C4-2B (cell line): ENCODE data around the gene FLG2.

Experiments used
- ZFX ChIP-seq: fragments of 450-650 bp; IDR thresholded peaks from 2 replicates; pipeline ENCODE4 v1.6.1; 2017
- TF ChIP-seq, protein P1 (sequence below): fragments of 450-650 bp; conservative IDR thresholded peaks from 2 replicates; pipeline ENCODE4 v1.5.1; 2017; ENCODE audit warnings: mild to moderate bottlenecking

GRCh38 chr1:152356736-152357135, 3.1 kb downstream of the FLG2 start:
- TF ChIP-seq, protein P1, sequence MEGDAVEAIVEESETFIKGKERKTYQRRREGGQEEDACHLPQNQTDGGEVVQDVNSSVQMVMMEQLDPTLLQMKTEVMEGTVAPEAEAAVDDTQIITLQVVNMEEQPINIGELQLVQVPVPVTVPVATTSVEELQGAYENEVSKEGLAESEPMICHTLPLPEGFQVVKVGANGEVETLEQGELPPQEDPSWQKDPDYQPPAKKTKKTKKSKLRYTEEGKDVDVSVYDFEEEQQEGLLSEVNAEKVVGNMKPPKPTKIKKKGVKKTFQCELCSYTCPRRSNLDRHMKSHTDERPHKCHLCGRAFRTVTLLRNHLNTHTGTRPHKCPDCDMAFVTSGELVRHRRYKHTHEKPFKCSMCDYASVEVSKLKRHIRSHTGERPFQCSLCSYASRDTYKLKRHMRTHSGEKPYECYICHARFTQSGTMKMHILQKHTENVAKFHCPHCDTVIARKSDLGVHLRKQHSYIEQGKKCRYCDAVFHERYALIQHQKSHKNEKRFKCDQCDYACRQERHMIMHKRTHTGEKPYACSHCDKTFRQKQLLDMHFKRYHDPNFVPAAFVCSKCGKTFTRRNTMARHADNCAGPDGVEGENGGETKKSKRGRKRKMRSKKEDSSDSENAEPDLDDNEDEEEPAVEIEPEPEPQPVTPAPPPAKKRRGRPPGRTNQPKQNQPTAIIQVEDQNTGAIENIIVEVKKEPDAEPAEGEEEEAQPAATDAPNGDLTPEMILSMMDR: no peak
- TF ChIP-seq ZFX: no peak
